Naive thymus-derived CD8-positive, alpha-beta T cell (primary cell): Measurements from ENCODE around the gene SLC35B1. TPM values are rescaled to one million over a fixed set of nuclear protein-coding genes. Genes with fewer than 3 reads are reported as not detected.
"Not testable (repeated sequence)": the region's sequence is repeated elsewhere in the genome, so short reads cannot be mapped to it uniquely, and the experiment has no call there.

ENCODE experiments used
- ATAC-seq, 2 donors: fragments of 150-1000 bp; cut with Tn5 transposase in 1 of 2; sonication (Bioruptor Pico), chemical (Tn5 transposase) in 1 of 2; 1 replicate in 1 of 2; 2 replicates in 1 of 2; pipeline ENCODE4 v1.10.0; 2021; ENCODE audit warnings: mild to moderate bottlenecking in 2 of 2, moderate library complexity in 2 of 2
- POLR2A ChIA-PET: fragments of 350-600 bp; sonication (Branson Sonifier 250); formaldehyde crosslinking; loops from one replicate; lab custom pipeline; 2021; ENCODE audit warnings: antibody characterized with exemption; lab: Charles Lee
- DNase-seq, 10 donors: peaks; one replicate each; pipeline versions ENCODE4 v3.0.0 to v3.0.0-alpha.2; 2020 to 2022
- H3K27ac Mint-ChIP-seq, 10 donors: one replicate each; pipeline ENCODE4 v1.8.0; 2020 to 2022; ENCODE audit warnings: mild to moderate bottlenecking in 10 of 10, mixed read lengths in 10 of 10, moderate library complexity in 4 of 10, inconsistent platforms in 1 of 10
- H3K27me3 Mint-ChIP-seq, 5 donors: one replicate each; pipeline ENCODE4 v1.8.0; 2021 to 2022; ENCODE audit warnings: mixed read lengths in 5 of 5
- H3K36me3 Mint-ChIP-seq, 3 donors: one replicate each; pipeline ENCODE4 v1.8.0; 2020 to 2022; ENCODE audit warnings: mixed read lengths in 3 of 3, mild to moderate bottlenecking in 2 of 3, inconsistent platforms in 1 of 3
- H3K4me1 Mint-ChIP-seq, 4 donors: one replicate each; pipeline ENCODE4 v1.8.0; 2021 to 2022; ENCODE audit warnings: mixed read lengths in 4 of 4
- H3K4me3 Mint-ChIP-seq, 10 donors: one replicate each; pipeline ENCODE4 v1.8.0; 2020 to 2022; ENCODE audit warnings: mild to moderate bottlenecking in 10 of 10, mixed read lengths in 10 of 10, moderate library complexity in 6 of 10, inconsistent platforms in 1 of 10
- H3K9me3 Mint-ChIP-seq, 9 donors: one replicate each; pipeline ENCODE4 v1.8.0; 2020 to 2022; ENCODE audit warnings: mixed read lengths in 9 of 9, mild to moderate bottlenecking in 3 of 9, inconsistent platforms in 1 of 9, moderate library complexity in 1 of 9
- polyA plus RNA-seq, 3 donors: library from polyadenylated mRNA; unstranded; fragments of 300-500 nt; fragmentation: Illumina TruSeq; gene quantifications; one replicate each; pipeline ENCODE4 v1.2.3, GENCODE V29; 2021
- total RNA-seq, 8 experiments: library from RNA in 2 of 8; stranded (reverse) in 2 of 8; gene quantifications; one replicate each; pipeline ENCODE4 v1.2.3 and lab custom pipeline; 2021 to 2026

Gene SLC35B1
- total and polyA plus RNA-seq, 5 experiments from 2014 or later: 20.3 to 39.7 (median 27.4) TPM

DNA sequence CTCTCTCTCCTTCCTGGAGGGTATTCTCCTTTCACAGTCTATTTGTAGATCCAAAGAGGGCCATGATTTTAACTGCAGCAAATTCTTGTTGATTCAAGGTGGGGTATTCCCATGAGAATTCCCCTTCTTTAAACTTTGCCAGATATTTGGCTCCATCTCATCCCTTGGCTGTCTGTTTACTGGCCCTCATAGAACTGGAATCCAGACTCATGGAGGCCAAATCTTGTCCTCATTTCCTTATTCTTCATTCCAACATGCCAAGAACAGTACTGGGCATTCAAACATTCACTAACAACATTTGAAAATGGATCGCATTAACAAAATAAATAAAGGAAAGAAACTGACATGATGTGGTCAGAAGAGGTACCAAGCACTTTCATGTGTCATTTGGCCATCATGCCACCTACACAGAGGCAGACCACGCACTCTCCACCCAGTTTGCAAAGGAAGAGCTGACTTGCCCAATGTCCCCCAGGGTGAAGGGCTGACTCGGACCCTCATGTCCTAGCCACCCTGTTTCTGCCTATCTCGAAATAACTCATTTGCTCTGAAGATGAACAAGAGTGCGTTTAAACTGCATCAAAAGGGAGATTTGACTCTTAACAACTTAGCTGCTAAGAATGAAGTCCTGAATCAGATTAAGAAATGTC is 23.1 kb upstream of the SLC35B1 start:
- POLR2A ChIA-PET: interaction anchor here (2.5 kb wide), 1 partner anchor 33 kb away, joined by 14 read pairs; the partner anchor contains the start of gene FAM117A
- no peak overlapping the region for H3K4me3 Mint-ChIP-seq

DNA sequence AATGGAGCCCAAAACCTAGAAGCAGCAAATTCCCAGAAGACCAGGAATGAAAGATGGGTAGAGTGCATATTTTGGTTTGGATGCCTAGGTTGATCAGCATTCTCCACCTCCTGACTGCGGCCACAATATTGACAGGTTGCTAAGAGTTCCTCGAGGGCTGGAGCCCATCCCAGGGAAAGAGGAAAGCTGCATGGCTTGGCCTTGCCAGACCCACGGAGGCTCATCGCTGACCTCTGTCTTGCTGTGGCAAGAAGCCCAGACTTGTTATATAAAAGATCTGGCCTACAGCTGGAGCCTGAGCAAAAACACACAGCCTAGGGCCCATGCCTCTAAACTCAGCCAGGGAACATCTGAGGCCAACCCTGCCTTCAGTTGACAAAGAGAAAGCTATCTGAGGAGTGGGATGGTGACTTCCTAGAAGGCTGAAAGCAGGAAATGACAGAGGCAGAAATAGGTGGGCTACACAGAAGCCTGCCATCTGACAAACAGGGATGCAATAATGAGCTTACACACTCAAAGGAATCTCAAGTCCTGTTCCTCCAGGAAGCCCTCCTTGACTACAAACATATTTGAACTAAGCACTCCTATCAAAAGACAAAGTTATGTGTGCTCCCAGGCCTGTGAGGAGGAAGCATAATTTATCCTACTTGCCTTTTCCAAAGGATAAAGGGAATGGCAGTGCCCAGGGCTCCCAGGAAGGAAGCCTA is 22.5 kb upstream of the SLC35B1 start:
- Mint-ChIP-seq H3K4me1 (peaks cover 26 to 79% (median 69%) of the 10 kb centered on the region in 4 donors), H3K9me3 (no peaks in the 10 kb centered on the region), H3K27me3 (no peaks in the 10 kb centered on the region), H3K36me3 (peaks cover 4 to 76% (median 23%) of the 10 kb centered on the region in 3 donors), H3K27ac (peak overlapping the region in 9 of 10 donors; percentile 43 to 90 (median 69)), H3K4me3 (no peak overlapping the region)
- ATAC-seq: no peak
- DNase-seq: no peak
- POLR2A ChIA-PET: interaction anchor here (1.6 to 1.9 kb wide), 2 partner anchors 10 to 34 kb away, joined by 6 to 13 read pairs; partner anchors contain the start of gene FAM117A

More for the DNA sequence above, 23.1 kb upstream of the SLC35B1 start:
- Mint-ChIP-seq H3K9me3 (no peaks in the 10 kb centered on the region), H3K4me1 (peaks cover 26 to 79% (median 70%) of the 10 kb centered on the region in 4 donors), H3K27ac (peak overlapping the region; percentile 37 to 90 (median 62)), H3K27me3 (no peaks in the 10 kb centered on the region), H3K36me3 (peaks cover 0 to 69% (median 17%) of the 10 kb centered on the region in 3 donors)
- no peak for ATAC-seq
- DNase-seq: no peak

- DNase-seq: no peak
- Mint-ChIP-seq H3K27ac (peak overlapping the region; percentile 9 to 92 (median 76)), H3K36me3 (peaks cover 6 to 80% (median 25%) of the 10 kb centered on the region in 3 donors), H3K9me3 (no peaks in the 10 kb centered on the region), H3K4me1 (peaks cover 34 to 85% (median 72%) of the 10 kb centered on the region in 4 donors), H3K27me3 (no peaks in the 10 kb centered on the region), H3K4me3 (peak overlapping the region in 6 of 10 donors; percentile 1 to 68 (median 26))
- ATAC-seq: no peak
- POLR2A ChIA-PET: interaction anchor here (0.6 to 1.9 kb wide), 6 partner anchors 11 to 52 kb away, joined by 3 to 13 read pairs (median 6); partner anchors contain the start of genes FAM117A and SLC35B1
Observed at GRCh38 chr17:49729069-49729468, 21.3 kb upstream of the SLC35B1 start.

DNA sequence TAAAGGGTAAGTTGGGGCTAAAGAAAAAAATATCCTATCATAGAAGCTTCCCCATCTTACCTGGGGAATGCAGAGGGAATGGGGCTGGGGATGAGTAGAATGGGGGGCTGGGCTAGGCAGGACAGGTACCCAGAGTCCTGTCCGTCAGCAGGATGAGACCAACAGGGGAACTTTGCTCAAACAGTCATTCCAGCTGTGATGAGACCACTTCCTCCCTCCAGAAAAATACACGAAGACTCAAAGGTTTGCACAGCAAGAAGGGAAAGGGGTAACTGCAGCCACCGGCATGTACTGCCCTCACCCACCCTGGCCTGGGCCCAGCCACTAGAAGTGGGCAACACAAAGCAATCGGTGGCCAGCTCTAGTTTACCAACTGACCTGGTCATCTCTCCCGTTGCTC is 20.7 kb upstream of the SLC35B1 start:
- Mint-ChIP-seq H3K27ac (peak overlapping the region; percentile 14 to 90 (median 68)), H3K27me3 (no peaks in the 10 kb centered on the region), H3K4me3 (peak overlapping the region in 7 of 10 donors; percentile 1 to 68 (median 19)), H3K4me1 (peaks cover 36 to 87% (median 77%) of the 10 kb centered on the region in 4 donors), H3K36me3 (peaks cover 6 to 82% (median 25%) of the 10 kb centered on the region in 3 donors), H3K9me3 (no peaks in the 10 kb centered on the region)
- POLR2A ChIA-PET: interaction anchor here (1.1 to 1.9 kb wide), 5 partner anchors 12 to 35 kb away, joined by 5 to 13 read pairs (median 6); partner anchors contain the start of genes FAM117A and SLC35B1
- DNase-seq (no peak), ATAC-seq (no peak)

DNA sequence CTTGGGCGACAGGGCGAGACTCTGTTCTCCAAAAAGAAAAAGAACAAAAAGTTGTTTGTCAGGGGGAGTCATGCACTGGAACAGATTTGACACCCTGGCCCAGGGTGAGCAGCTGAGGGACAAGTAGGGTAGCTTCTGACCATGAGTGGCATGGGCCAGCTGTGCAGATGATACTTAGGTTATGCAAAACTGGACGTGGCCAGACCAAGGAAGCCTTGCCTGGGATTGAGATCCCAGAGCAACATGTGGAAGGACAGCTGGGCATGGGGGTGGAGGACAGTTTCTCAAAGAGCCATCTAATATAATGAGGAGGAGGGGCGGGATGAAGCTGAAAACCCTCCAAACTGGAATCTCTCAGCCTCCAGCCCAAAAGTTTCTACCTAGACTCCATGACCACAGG is 19.6 kb upstream of the SLC35B1 start:
- peaks cover 6 to 77% (median 25%) of the 10 kb centered on the region in 3 donors for H3K36me3 Mint-ChIP-seq
- POLR2A ChIA-PET: interaction anchor here (0.5 to 1.1 kb wide), 2 partner anchors 13 to 35 kb away, joined by 3 read pairs; no protein-coding TSS in a partner anchor
- H3K4me1 Mint-ChIP-seq: peaks cover 33 to 88% (median 75%) of the 10 kb centered on the region in 4 donors

DNA sequence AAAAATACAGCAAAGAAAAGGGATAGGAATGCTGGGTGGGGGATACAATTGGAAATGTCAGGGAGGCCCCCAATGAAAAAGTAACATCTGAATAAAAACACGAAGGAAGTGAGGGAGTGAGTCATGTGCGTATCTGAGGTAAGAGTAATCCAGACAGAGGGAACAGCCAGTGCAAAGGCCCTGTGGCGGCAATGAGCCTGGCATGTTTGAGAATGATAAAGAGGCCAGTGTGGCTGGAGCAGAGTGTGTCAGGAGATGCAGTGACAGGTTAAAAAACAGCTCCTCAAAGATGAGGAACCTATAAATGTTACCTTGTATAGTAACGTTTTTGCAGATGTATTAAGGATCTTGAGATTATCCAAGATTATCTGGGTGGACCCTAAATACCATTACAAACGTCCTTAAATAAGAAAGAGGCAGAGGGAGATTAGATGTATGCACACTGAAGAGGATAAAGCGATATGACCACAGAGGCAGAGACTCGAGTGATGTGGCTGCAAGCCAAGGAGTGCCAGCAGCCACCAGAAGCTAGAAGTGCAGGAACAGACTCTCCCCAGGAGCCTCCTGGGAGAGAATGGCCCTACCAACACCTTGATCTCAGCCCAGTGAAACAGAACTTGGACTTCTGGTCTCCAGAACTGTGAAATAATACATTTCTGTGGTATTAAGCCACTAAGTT is 17.8 kb upstream of the SLC35B1 start:
- POLR2A ChIA-PET: interaction anchor here (1.2 kb wide), 1 partner anchor 17 kb away, joined by 3 read pairs; no protein-coding TSS in a partner anchor
- Mint-ChIP-seq H3K27ac (peak overlapping the region; percentile 11 to 93 (median 73)), H3K4me3 (peak overlapping the region in 1 of 10 donors; percentile 56), H3K27me3 (no peaks in the 10 kb centered on the region), H3K4me1 (peaks cover 31 to 82% (median 67%) of the 10 kb centered on the region in 4 donors), H3K36me3 (peaks cover 6 to 79% (median 23%) of the 10 kb centered on the region in 3 donors), H3K9me3 (no peaks in the 10 kb centered on the region)
- ATAC-seq: no peak
- DNase-seq: no peak

More for the DNA sequence above, 19.6 kb upstream of the SLC35B1 start:
- Mint-ChIP-seq H3K9me3 (no peaks in the 10 kb centered on the region), H3K27me3 (no peaks in the 10 kb centered on the region), H3K27ac (peak overlapping the region in 5 of 10 donors; percentile 61 to 78 (median 66)), H3K4me3 (peak overlapping the region in 1 of 10 donors; percentile 24)
- DNase-seq: no peak
- no peak for ATAC-seq

DNA sequence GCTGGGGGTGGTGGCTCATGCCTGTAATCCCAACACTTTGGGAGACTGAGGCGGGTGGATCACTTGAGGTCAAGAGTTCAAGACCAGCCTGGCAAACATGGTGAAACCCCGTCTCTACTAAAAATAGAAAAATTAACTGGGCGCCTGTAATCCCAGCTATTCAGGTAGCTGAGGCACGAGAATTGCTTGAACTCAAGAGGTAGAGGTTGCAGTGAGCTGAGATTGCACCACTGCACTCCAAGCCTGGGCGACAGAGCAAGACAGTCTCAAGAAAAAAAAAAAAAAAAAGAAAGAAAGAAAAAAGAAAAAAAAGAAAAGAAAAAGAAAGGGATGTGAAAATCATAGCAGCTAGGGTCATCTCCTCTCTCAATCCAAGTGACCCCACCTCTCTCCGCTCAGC is 16.8 kb upstream of the SLC35B1 start:
- H3K36me3 Mint-ChIP-seq: peaks cover 6 to 81% (median 23%) of the 10 kb centered on the region in 3 donors
- H3K27ac Mint-ChIP-seq: peak overlapping the region; percentile 53 to 93 (median 80)
- H3K4me3 Mint-ChIP-seq, DNase-seq, H3K9me3 Mint-ChIP-seq, H3K27me3 Mint-ChIP-seq, ATAC-seq: not testable (repeated sequence)
- POLR2A ChIA-PET: interaction anchor here (0.6 to 1.6 kb wide), 4 partner anchors 17 to 64 kb away, joined by 3 to 6 read pairs (median 4); partner anchors contain the start of gene KAT7
- peaks cover 26 to 75% (median 58%) of the 10 kb centered on the region in 4 donors for H3K4me1 Mint-ChIP-seq

GRCh38 chr17:49723423-49723822 is 15.7 kb upstream of the SLC35B1 start:
- DNase-seq (no peak), ATAC-seq (no peak)
- Mint-ChIP-seq H3K4me1 (peaks cover 17 to 64% (median 49%) of the 10 kb centered on the region in 4 donors), H3K27me3 (no peaks in the 10 kb centered on the region), H3K9me3 (no peaks in the 10 kb centered on the region), H3K4me3 (no peak overlapping the region), H3K36me3 (peaks cover 6 to 83% (median 18%) of the 10 kb centered on the region in 3 donors), H3K27ac (peak overlapping the region in 9 of 10 donors; percentile 53 to 93 (median 80))
- POLR2A ChIA-PET: interaction anchor here (0.8 to 2.7 kb wide), 6 partner anchors 14 to 65 kb away, joined by 3 to 8 read pairs (median 5); partner anchors contain the start of gene KAT7

DNA sequence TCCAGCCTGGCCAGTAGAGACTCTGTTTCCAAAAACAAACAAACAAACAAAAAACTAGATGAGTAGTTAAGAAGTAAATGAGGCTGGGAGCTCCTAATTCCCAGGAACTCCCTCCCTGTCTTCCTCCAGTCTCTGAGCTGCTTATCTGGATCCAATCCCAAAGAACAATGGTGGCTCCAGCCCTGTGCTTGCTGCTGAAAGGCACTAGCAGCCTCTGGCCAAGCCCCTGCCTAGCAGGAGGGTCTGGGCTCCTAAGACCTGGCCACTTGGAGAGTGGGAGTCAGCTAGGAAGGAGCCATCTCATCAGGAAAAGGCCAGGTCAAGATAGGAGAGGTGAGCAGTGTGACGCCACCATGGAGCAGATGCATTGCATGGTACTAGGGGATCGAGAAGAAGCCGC is 14.3 kb upstream of the SLC35B1 start:
- POLR2A ChIA-PET: interaction anchor here (0.6 to 2.7 kb wide), 6 partner anchors 10 to 42 kb away, joined by 3 to 9 read pairs (median 6); partner anchors contain the start of gene FAM117A
- Mint-ChIP-seq H3K4me1 (peaks cover 18 to 52% (median 41%) of the 10 kb centered on the region in 4 donors), H3K27ac (peak overlapping the region in 9 of 10 donors; percentile 53 to 93 (median 75)), H3K9me3 (no peaks in the 10 kb centered on the region), H3K27me3 (no peaks in the 10 kb centered on the region), H3K36me3 (peaks cover 8 to 89% (median 23%) of the 10 kb centered on the region in 3 donors), H3K4me3 (no peak overlapping the region)
- no peak for DNase-seq
- ATAC-seq: no peak

GRCh38 chr17:49717371-49717861 is 9.7 kb upstream of the SLC35B1 start:
- DNase-seq (no peak), ATAC-seq (no peak)
- no peaks in the 10 kb centered on the region for H3K27me3 Mint-ChIP-seq
- POLR2A ChIA-PET: interaction anchor here (2.2 to 4.9 kb wide), 2 partner anchors 9 to 45 kb away, joined by 6 to 26 read pairs; partner anchors contain the start of genes FAM117A and SLC35B1
- H3K27ac Mint-ChIP-seq: peak overlapping the region in 8 of 10 donors; percentile 15 to 97 (median 70)
- H3K36me3 Mint-ChIP-seq: peaks cover 10 to 92% (median 19%) of the 10 kb centered on the region in 3 donors
- peaks cover 11 to 47% (median 21%) of the 10 kb centered on the region in 4 donors for H3K4me1 Mint-ChIP-seq
- H3K4me3 Mint-ChIP-seq: no peak overlapping the region
- H3K9me3 Mint-ChIP-seq: no peaks in the 10 kb centered on the region

DNA sequence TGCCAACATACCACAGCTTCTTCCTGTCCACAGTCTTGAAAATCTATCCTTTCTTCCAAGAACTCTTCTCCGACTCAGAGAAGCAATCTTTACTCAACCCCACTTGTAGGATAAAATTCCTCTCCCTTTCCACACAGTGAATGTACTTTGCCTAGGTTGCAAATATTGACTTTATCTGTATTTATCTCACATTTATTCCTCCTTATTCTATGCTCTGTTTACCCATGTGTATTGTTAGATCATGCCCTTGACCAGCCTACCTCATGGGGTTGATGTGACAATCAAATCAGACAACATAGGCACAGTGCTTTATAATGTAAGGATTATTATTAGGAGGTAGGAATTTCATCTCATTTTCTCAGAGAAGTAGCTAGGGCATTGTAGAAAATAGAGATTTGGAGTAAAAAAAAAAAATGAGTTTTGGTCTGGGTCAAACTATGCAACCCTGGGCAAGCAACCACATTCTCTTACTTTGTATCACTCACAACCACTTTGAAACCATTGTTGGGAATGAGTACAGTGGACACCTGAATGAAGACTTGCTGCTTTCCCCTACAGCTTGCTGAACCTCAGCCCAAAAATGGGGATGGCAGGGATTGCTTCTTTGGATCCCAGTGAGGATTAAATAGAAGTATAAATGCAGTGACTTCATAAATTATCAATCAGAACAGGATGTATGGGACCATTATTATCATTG is 9.1 kb upstream of the SLC35B1 start:
- no peaks in the 10 kb centered on the region for H3K27me3 Mint-ChIP-seq
- peaks cover 6 to 43% (median 18%) of the 10 kb centered on the region in 4 donors for H3K4me1 Mint-ChIP-seq
- no peak overlapping the region for H3K4me3 Mint-ChIP-seq
- H3K27ac Mint-ChIP-seq: peak overlapping the region; percentile 63 to 97 (median 86)
- DNase-seq: no peak
- POLR2A ChIA-PET: interaction anchor here (2.2 to 4.9 kb wide), 2 partner anchors 9 to 45 kb away, joined by 6 to 26 read pairs; partner anchors contain the start of genes FAM117A and SLC35B1
- H3K9me3 Mint-ChIP-seq: no peaks in the 10 kb centered on the region
- peaks cover 10 to 92% (median 19%) of the 10 kb centered on the region in 3 donors for H3K36me3 Mint-ChIP-seq
- ATAC-seq: no peak
